HCT116 (cell line): Measurements from ENCODE around the gene RGS17. TPM values are rescaled to one million over a fixed set of nuclear protein-coding genes. Genes with fewer than 3 reads are reported as not detected.

Source experiments
- ATAC-seq: fragments of 200-7000 bp; cut with Tn5 transposase; 2 replicates; pipeline ENCODE4 v1.9.1; 2020; ENCODE audit warnings: mild to moderate bottlenecking, moderate library complexity
- BruUV-seq: library from RNA; stranded (reverse); fragments of 400-500 nt; replicated peaks from 2 replicates; lab custom pipeline; 2021; lab: Mats Ljungman, UMichigan
- CTCF ChIA-PET: fragments of 300-600 bp; sonication (Branson Sonifier 250); formaldehyde crosslinking; loops from one replicate; lab custom pipeline; 2021; ENCODE audit warnings: antibody characterized with exemption; lab: Charles Lee
- POLR2A ChIA-PET: fragments of 300-600, 350-600 bp; sonication (Branson Sonifier 250); formaldehyde crosslinking; loops from one replicate; lab custom pipeline; 2021; ENCODE audit warnings: antibody characterized with exemption; lab: Charles Lee
- RAD21 ChIA-PET, 2 experiments: fragments of 300-600 bp; sonication (Branson Sonifier 250); formaldehyde crosslinking; loops; one replicate each; lab custom pipeline; 2023; ENCODE audit warnings: low total read pairs in 2 of 2; ENCODE audit not compliant: uncharacterized antibody in 2 of 2, unreplicated experiment in 2 of 2, low non-redundant PET in 1 of 2; lab: Charles Lee
- DNase-seq: peaks from one replicate; pipeline ENCODE4 v3.0.0-alpha.2; 2010; ENCODE audit warnings: low read depth, low spot score
- H2AFZ ChIP-seq: fragments of 200-600 bp; shearing (Covaris generic), sonication (generic); 2 replicates; pipeline ENCODE4 v1.6.1; 2017; ENCODE audit warnings: low read depth, mixed run types, mixed read lengths, antibody characterized with exemption, low read length; ENCODE audit not compliant: poor library complexity, severe bottlenecking
- H3K27ac ChIP-seq: 2 replicates; pipeline ENCODE4 v1.5.1; 2012; ENCODE audit warnings: low read depth, low read length
- H3K27me3 ChIP-seq: fragments of 200-600 bp; sonication (generic); 2 replicates; pipeline ENCODE4 v1.6.1; 2016; ENCODE audit warnings: mixed run types, low read length, mixed read lengths; ENCODE audit not compliant: insufficient read depth
- H3K36me3 ChIP-seq, 2 experiments: fragments of 200-500 bp in 1 of 2; fragments of 200-600 bp in 1 of 2; sonication (Bioruptor generic) in 1 of 2; sonication (generic) in 1 of 2; 2 replicates each; pipeline versions ENCODE4 v1.5.1 to v1.6.1; 2014 to 2016; ENCODE audit warnings: low read length in 2 of 2, inconsistent platforms in 1 of 2, mixed read lengths in 1 of 2, mixed run types in 1 of 2; ENCODE audit not compliant: insufficient read depth in 2 of 2, control insufficient read depth in 1 of 2
- H3K4me1 ChIP-seq, 2 experiments: fragments of 200-600 bp in 1 of 2; sonication (generic) in 1 of 2; 2 replicates each; pipeline versions ENCODE4 v1.5.1 to v1.6.1; 2012 to 2017; ENCODE audit warnings: low read length in 2 of 2, inconsistent platforms in 1 of 2, mild to moderate bottlenecking in 1 of 2, mixed read lengths in 1 of 2, mixed run types in 1 of 2, moderate library complexity in 1 of 2; ENCODE audit not compliant: insufficient read depth in 2 of 2, control insufficient read depth in 1 of 2
- H3K4me2 ChIP-seq: fragments of 200-600 bp; sonication (generic); 2 replicates; pipeline ENCODE4 v1.6.1; 2017; ENCODE audit warnings: mixed run types, low read length, mixed read lengths
- H3K4me3 ChIP-seq, 2 experiments: fragments of 200-600 bp in 1 of 2; sonication (generic) in 1 of 2; replicated peaks in 1 of 2; 2 replicates each; pipeline ENCODE4 v1.5.1; 2011 to 2016; ENCODE audit warnings: low read length in 2 of 2, control low read depth in 1 of 2, low read depth in 1 of 2, mild to moderate bottlenecking in 1 of 2, mixed read lengths in 1 of 2, mixed run types in 1 of 2
- H3K79me2 ChIP-seq: fragments of 200-600 bp; sonication (generic); 2 replicates; pipeline ENCODE4 v1.6.1; 2017; ENCODE audit warnings: mild to moderate bottlenecking, mixed run types, low read length, moderate library complexity, mixed read lengths; ENCODE audit not compliant: insufficient read depth
- H3K9ac ChIP-seq: fragments of 200-600 bp; sonication (generic); 2 replicates; pipeline ENCODE4 v1.6.1; 2016; ENCODE audit warnings: low read length, mixed read lengths
- H3K9me2 ChIP-seq: fragments of 200-600 bp; sonication (generic), shearing (Covaris generic); 2 replicates; pipeline ENCODE4 v1.6.1; 2017; ENCODE audit warnings: mixed run types, mild to moderate bottlenecking, moderate library complexity; ENCODE audit not compliant: insufficient read depth
- H3K9me3 ChIP-seq, 2 experiments: fragments of 200-500 bp in 1 of 2; fragments of 200-600 bp in 1 of 2; sonication (Bioruptor generic) in 1 of 2; sonication (generic) in 1 of 2; 2 replicates each; pipeline ENCODE4 v1.6.1; 2014 to 2017; ENCODE audit warnings: low read length in 2 of 2, mixed read lengths in 2 of 2, inconsistent platforms in 1 of 2, low read depth in 1 of 2, mild to moderate bottlenecking in 1 of 2, mixed run types in 1 of 2, moderate library complexity in 1 of 2; ENCODE audit not compliant: control insufficient read depth in 1 of 2, insufficient read depth in 1 of 2
- H4K20me1 ChIP-seq: fragments of 200-600 bp; sonication (generic), shearing (Covaris generic); 2 replicates; pipeline ENCODE4 v1.6.1; 2017; ENCODE audit warnings: mixed run types, mild to moderate bottlenecking, moderate library complexity; ENCODE audit not compliant: insufficient read depth
- CTCF ChIP-seq, 3 experiments: fragments of 200-600 bp in 1 of 3; sonication (generic) in 1 of 3; IDR thresholded peaks in 2 of 3; conservative IDR thresholded peaks in 1 of 3; 2 replicates each; pipeline ENCODE4 v1.5.1; 2012 to 2017; ENCODE audit warnings: low read depth in 2 of 3, low read length in 2 of 3, antibody characterized with exemption in 1 of 3, borderline replicate concordance in 1 of 3, control low read depth in 1 of 3, mild to moderate bottlenecking in 1 of 3, mixed read lengths in 1 of 3, mixed run types in 1 of 3, moderate library complexity in 1 of 3; ENCODE audit not compliant: insufficient read depth in 1 of 3
- EZH2 ChIP-seq: fragments of 200-600 bp; sonication (generic); IDR thresholded peaks from 2 replicates; pipeline ENCODE4 v1.6.1; 2017; ENCODE audit warnings: antibody characterized with exemption, mixed run types
- FOSL1 ChIP-seq: IDR thresholded peaks from 2 replicates; pipeline ENCODE4 v1.6.1; 2012; ENCODE audit warnings: low read depth
- JUND ChIP-seq: IDR thresholded peaks from 2 replicates; pipeline ENCODE4 v1.6.1; 2012
- MAX ChIP-seq: IDR thresholded peaks from 2 replicates; pipeline ENCODE4 v1.6.1; 2012
- POLR2AphosphoS5 ChIP-seq: IDR thresholded peaks from 2 replicates; pipeline ENCODE4 v1.6.1; 2011; ENCODE audit warnings: mild to moderate bottlenecking, low read depth, low read length, moderate library complexity
- SIN3A ChIP-seq: IDR thresholded peaks from 2 replicates; pipeline ENCODE4 v1.6.1; 2012; ENCODE audit warnings: low read depth
- SP1 ChIP-seq: IDR thresholded peaks from 2 replicates; pipeline ENCODE4 v1.6.1; 2012; ENCODE audit warnings: low read depth
- SRF ChIP-seq: IDR thresholded peaks from 2 replicates; pipeline ENCODE4 v1.6.1; 2012; ENCODE audit warnings: low read depth
- TCF7L2 ChIP-seq: IDR thresholded peaks from 2 replicates; pipeline ENCODE4 v1.7.0; 2011; ENCODE audit warnings: borderline replicate concordance, inconsistent platforms; ENCODE audit not compliant: insufficient read depth, insufficient read length; ENCODE audit errors: extremely low read depth
- YY1 ChIP-seq: IDR thresholded peaks from 2 replicates; pipeline ENCODE4 v1.6.1; 2011; ENCODE audit warnings: low read length, low read depth, moderate library complexity, mild to moderate bottlenecking; ENCODE audit not compliant: insufficient replicate concordance; ENCODE audit errors: extremely low read depth
- ZBTB33 ChIP-seq: IDR thresholded peaks from 2 replicates; pipeline ENCODE4 v1.6.1; 2011; ENCODE audit warnings: mild to moderate bottlenecking, low read length, moderate library complexity; ENCODE audit not compliant: insufficient replicate concordance; ENCODE audit errors: extremely low read depth
- ZFX ChIP-seq: fragments of 450-650 bp; IDR thresholded peaks from 2 replicates; pipeline ENCODE4 v1.6.1; 2017
- intact Hi-C: fragments of 100-400 bp; cut with micrococcal nuclease; formaldehyde crosslinking; loops from 2 replicates; pipeline ENCODE4 v1.10.0; 2022
- total RNA-seq: library from RNA; stranded (reverse); gene quantifications from one replicate; pipeline ENCODE4 v1.2.1, GENCODE V29; 2021; ENCODE audit not compliant: unreplicated experiment

RGS17 gene
- total RNA-seq, 1 experiment from 2014 or later = 3.9 TPM

GRCh38 chr6:153015094-153015640 lies 115.9 kb downstream of the RGS17 start:
- no peaks in the 10 kb centered on the region for H3K36me3 ChIP-seq
- POLR2A ChIA-PET = no interaction called here
- TF ChIP-seq JUND = no peak
- no peak for TF ChIP-seq FOSL1
- no peak for TF ChIP-seq ZFX
- no peak for TF ChIP-seq SRF
- TF ChIP-seq EZH2 = no peak
- no peak for TF ChIP-seq YY1
- TF ChIP-seq MAX = no peak
- no peak for TF ChIP-seq SIN3A
- TF ChIP-seq TCF7L2 = no peak
- TF ChIP-seq SP1 = no peak
- no peak for TF ChIP-seq CTCF (IDR thresholded peaks at IDR 0.05 in 2 of 3, conservative IDR thresholded peaks at IDR 0.05 in 1 of 3; ENCODE audit: borderline replicate concordance in 1 of 3, insufficient read depth in 1 of 3, low read depth in 2 of 3, low read length in 2 of 3)
- no peak for TF ChIP-seq ZBTB33
- TF ChIP-seq POLR2AphosphoS5 = no peak
- TF ChIP-seq, all 23 proteins: peak for 0
- Histone ChIP-seq H3K4me1 (no peaks in the 10 kb centered on the region), H3K4me2 (no peak overlapping the region), H3K9ac (no peak overlapping the region), H2AFZ (no peak overlapping the region), H4K20me1 (no peaks in the 10 kb centered on the region), H3K27me3 (no peaks in the 10 kb centered on the region), H3K4me3 (no peak overlapping the region), H3K27ac (no peak overlapping the region), H3K79me2 (no peaks in the 10 kb centered on the region), H3K9me2 (no peaks in the 10 kb centered on the region), H3K9me3 (no peaks in the 10 kb centered on the region)
- no TSS peak for BruUV-seq
- intact Hi-C loops = no loop called here
- DNase-seq = no peak
- CTCF ChIA-PET = no interaction called here
- RAD21 ChIA-PET = no interaction called here
- no peak for ATAC-seq
